Esophagus muscularis mucosa (tissue), 4 donors: ENCODE results near the gene MALAT1. TPM values are rescaled to one million over a fixed set of nuclear protein-coding genes. Genes with fewer than 3 reads are reported as not detected.

Experiments
- DNase-seq: peaks from one replicate; pipeline ENCODE4 v3.0.0-alpha.2; 2017; ENCODE audit errors: extremely low spot score
- H3K27ac ChIP-seq, 4 donors: fragments of 200-600 bp; sonication (generic); replicated peaks in 1 of 4; 1 replicate in 3 of 4; 2 replicates in 1 of 4; pipeline ENCODE4 v1.5.1; 2016 to 2019; ENCODE audit warnings: mild to moderate bottlenecking in 1 of 4
- H3K27me3 ChIP-seq, 4 donors: fragments of 200-600 bp; sonication (generic); one replicate each; pipeline versions ENCODE4 v1.5.1 to v1.6.0; 2016 to 2019
- H3K36me3 ChIP-seq, 4 donors: fragments of 200-600 bp; sonication (generic); one replicate each; pipeline ENCODE4 v1.5.1; 2016 to 2019
- H3K4me1 ChIP-seq, 4 donors: fragments of 200-600 bp; sonication (generic); one replicate each; pipeline ENCODE4 v1.5.1; 2016 to 2019
- H3K4me3 ChIP-seq, 4 donors: fragments of 200-600 bp; sonication (generic); 1 replicate in 2 of 4; 2 replicates in 2 of 4; pipeline ENCODE4 v1.5.1; 2016 to 2019; ENCODE audit warnings: mild to moderate bottlenecking in 4 of 4, moderate library complexity in 1 of 4
- H3K9me3 ChIP-seq, 4 donors: fragments of 200-600 bp; sonication (generic); 1 replicate in 3 of 4; 2 replicates in 1 of 4; pipeline ENCODE4 v1.5.1; 2016 to 2019
- CTCF ChIP-seq, 3 experiments: fragments of 200-600 bp in 2 of 3; fragments of 450-650 bp in 1 of 3; sonication (generic) in 2 of 3; IDR thresholded peaks; one replicate each; pipeline ENCODE4 v1.5.1; 2017 to 2019; ENCODE audit warnings: antibody characterized with exemption in 3 of 3, mild to moderate bottlenecking in 2 of 3, moderate library complexity in 1 of 3
- EP300 ChIP-seq: sonication (generic); formaldehyde crosslinking; IDR thresholded peaks from one replicate; pipeline ENCODE4 v1.6.1; 2017; ENCODE audit warnings: antibody characterized with exemption
- POLR2A ChIP-seq: fragments of 450-650 bp; IDR thresholded peaks from one replicate; pipeline ENCODE4 v1.6.1; 2017; ENCODE audit warnings: antibody characterized with exemption, moderate library complexity, mild to moderate bottlenecking, low read depth
- POLR2AphosphoS5 ChIP-seq, 2 donors: sonication (generic); formaldehyde crosslinking; IDR thresholded peaks; one replicate each; pipeline ENCODE4 v1.6.1; 2017; ENCODE audit warnings: antibody characterized with exemption in 2 of 2
- WGBS: methylation state at CpG from one replicate; pipeline ENCODE4 v1.1.5; 2018; 5-methylcytosine and 5-hydroxymethylcytosine counted together
- intact Hi-C: fragments of 100-400 bp; cut with DNase I; formaldehyde crosslinking; loops from one replicate; pipeline ENCODE4 v1.15.1; 2023
- total RNA-seq, 4 donors: library from RNA; depleted of rRNA; stranded (reverse); fragments of >200 nt; gene quantifications; one replicate each; pipeline versions ENCODE4 v1.1.0 to v1.2.1, GENCODE V29; 2016

MALAT1 gene
- total RNA-seq, 4 donors from 2014 or later, result 2,724 to 15,405 (median 5,373) TPM

- Histone ChIP-seq H3K27me3 (no peaks in the 10 kb centered on the region), H3K36me3 (peaks cover 0 to 77% (median 63%) of the 10 kb centered on the region in 4 donors), H3K27ac (peak overlapping the region in 3 of 4 donors; percentile 61 to 76 (median 65)), H3K9me3 (no peaks in the 10 kb centered on the region), H3K4me3 (no peak overlapping the region), H3K4me1 (peaks cover 10 to 29% (median 26%) of the 10 kb centered on the region in 4 donors)
- TF ChIP-seq CTCF (IDR thresholded peaks at IDR 0.05) (no peak), POLR2A (no peak), EP300 (no peak), POLR2AphosphoS5 (IDR thresholded peaks at IDR 0.05) (no peak)
- no peak for DNase-seq
- intact Hi-C loops, result no loop called here
- WGBS, result 92% methylated on average over 4 of the region's 4 CpGs
Measured at GRCh38 chr11:65545853-65546216, 47.0 kb downstream of the MALAT1 start.

- TF ChIP-seq POLR2A (no peak), EP300 (no peak), POLR2AphosphoS5 (IDR thresholded peaks at IDR 0.05) (no peak), CTCF (IDR thresholded peaks at IDR 0.05) (no peak)
- 39% methylated on average over 37 of the region's 64 CpGs for WGBS
- H3K27ac ChIP-seq, result peak overlapping the region; percentile 61 to 76 (median 67)
- peaks cover 0 to 82% (median 68%) of the 10 kb centered on the region in 4 donors for H3K36me3 ChIP-seq
- no peaks in the 10 kb centered on the region for H3K27me3 ChIP-seq
- no peaks in the 10 kb centered on the region for H3K9me3 ChIP-seq
- intact Hi-C loops, result no loop called here
- H3K4me1 ChIP-seq, result peaks cover 4 to 23% (median 20%) of the 10 kb centered on the region in 4 donors
- H3K4me3 ChIP-seq, result peak overlapping the region in 3 of 4 donors; percentile 24 to 46 (median 27)
- peak; percentile 97 for DNase-seq
Measured at GRCh38 chr11:65546217-65546958, 47.5 kb downstream of the MALAT1 start.

GRCh38 chr11:65547446-65548125, 48.7 kb downstream of the MALAT1 start:
- WGBS, result 85% methylated on average over 33 of the region's 52 CpGs
- peaks cover 0 to 20% (median 20%) of the 10 kb centered on the region in 4 donors for H3K4me1 ChIP-seq
- intact Hi-C loops, result no loop called here
- H3K9me3 ChIP-seq, result no peaks in the 10 kb centered on the region
- H3K36me3 ChIP-seq, result peaks cover 0 to 92% (median 78%) of the 10 kb centered on the region in 4 donors
- no peaks in the 10 kb centered on the region for H3K27me3 ChIP-seq
- TF ChIP-seq POLR2A, result no peak
- no peak for TF ChIP-seq EP300
- no peak overlapping the region for H3K4me3 ChIP-seq
- no peak for DNase-seq
- peak overlapping the region in 2 of 4 donors; percentile 65 to 76 for H3K27ac ChIP-seq

- intact Hi-C loops, result no loop called here
- H3K27ac ChIP-seq, result peak overlapping the region in 1 of 4 donors; percentile 5
Measured at GRCh38 chr11:65548395-65548794, 49.5 kb downstream of the MALAT1 start.

More at GRCh38 chr11:65548395-65548794, 49.5 kb downstream of the MALAT1 start:
- Histone ChIP-seq H3K36me3 (peaks cover 0 to 92% (median 80%) of the 10 kb centered on the region in 4 donors), H3K27me3 (no peaks in the 10 kb centered on the region), H3K4me3 (no peak overlapping the region), H3K9me3 (no peaks in the 10 kb centered on the region), H3K4me1 (peaks cover 0 to 29% (median 27%) of the 10 kb centered on the region in 4 donors)
- WGBS, result 84% methylated on average over 3 of the region's 3 CpGs
- no peak for DNase-seq
- no peak for TF ChIP-seq CTCF (IDR thresholded peaks at IDR 0.05)
- TF ChIP-seq EP300, result no peak
- no peak for TF ChIP-seq POLR2AphosphoS5 (IDR thresholded peaks at IDR 0.05)
- no peak for TF ChIP-seq POLR2A
